ENCODE measurements around the gene WIZ.

Gene WIZ

DNA sequence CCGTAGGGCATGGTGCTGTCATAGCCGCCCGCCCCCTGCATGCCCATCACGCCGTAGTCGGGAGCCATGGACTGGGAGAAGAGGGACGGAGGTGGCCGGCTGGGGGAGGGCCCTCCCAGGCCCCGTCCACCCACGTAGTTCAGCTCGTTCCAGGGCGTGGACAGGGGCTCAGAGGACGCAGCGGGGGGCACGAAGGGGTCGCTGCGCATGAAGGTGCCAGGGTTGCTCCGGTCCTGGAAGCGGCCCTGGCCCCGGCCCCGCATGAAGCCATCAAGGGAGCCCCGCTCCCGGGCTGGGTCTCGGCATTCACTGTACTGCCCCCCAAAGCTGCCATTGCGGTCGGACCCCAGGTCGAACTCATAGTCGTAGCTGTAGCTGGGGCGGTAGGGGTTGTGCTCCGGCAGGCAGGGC is 76.9 kb downstream of the WIZ start:
- FAIRE-seq = no peak

DNA sequence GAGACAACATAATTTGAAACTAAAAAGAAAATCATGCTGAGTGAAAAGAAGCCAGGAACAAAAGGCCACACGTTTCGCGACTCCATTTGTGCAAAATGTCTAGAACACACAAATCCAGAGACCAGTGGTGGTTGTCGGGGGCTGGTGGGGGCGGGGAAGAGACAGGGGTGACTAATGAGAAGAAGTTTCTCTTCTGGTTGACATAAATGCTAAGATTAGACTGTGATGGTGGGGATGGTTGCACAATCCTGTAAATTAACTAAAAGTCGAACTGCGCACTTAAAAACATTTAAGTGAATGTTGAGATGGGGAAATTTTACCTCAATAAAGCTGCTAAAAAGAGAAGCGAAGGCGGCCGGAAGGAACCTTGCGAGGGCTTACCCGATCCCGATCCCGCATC is 77.3 kb downstream of the WIZ start:
- no peak for FAIRE-seq

DNA sequence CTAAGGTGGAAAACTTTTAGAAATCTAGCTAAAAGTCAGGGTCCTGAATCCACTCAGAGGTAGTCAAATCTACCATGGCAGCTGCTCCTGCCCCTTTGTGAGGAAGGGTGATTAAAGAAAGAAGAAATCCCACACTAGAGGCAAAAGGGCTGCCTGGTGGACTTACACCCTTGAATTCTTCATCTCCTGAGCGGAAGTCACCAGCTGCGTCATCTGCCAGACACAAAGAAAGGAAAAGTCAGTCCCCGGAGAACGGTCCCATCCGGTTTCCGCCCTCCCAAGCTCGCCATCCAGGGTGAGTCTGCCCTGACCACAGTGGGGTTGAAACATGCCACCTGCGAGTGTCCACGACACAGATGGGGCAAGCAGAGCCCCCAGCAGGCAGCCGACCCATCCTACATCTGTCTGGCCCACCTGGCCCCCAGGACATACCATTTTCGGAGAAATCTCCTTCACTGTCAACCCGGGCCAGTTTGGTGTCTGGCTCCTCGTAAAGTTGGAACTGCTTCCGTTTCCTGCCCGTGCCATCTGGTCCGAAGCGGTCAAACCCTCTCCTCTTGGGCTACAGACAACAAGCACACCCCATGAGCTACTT is 77.9 kb downstream of the WIZ start:
- FAIRE-seq = no peak

DNA sequence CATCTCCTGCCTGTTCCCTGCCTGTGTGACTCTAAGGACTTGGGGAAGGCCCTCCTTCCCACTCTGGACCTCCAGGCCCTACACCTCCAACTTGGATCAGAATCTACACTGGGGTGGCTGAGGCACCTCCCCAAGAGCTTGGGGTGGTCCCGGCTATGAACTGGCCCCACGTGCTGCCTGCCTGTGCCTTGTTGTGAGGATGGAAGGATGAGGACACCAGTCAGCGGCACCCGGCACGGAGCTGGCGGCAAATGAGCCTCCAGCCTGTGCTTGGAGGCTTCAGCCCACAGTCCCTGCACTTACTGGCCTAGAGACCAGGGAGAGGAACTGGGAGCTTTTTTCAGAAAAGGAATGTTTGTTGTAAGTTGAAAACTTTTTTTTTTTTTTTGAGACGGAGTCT is 78.6 kb downstream of the WIZ start:
- FAIRE-seq = no peak

Measured in G401.6 (cell line).